AG20443 (cell line): Measurements from ENCODE around the gene GORAB.

ENCODE experiments used
- DNase-seq: peaks from one replicate; pipeline ENCODE4 v3.0.0; 2012; ENCODE audit warnings: low spot score, mixed read lengths

The GORAB gene

DNA sequence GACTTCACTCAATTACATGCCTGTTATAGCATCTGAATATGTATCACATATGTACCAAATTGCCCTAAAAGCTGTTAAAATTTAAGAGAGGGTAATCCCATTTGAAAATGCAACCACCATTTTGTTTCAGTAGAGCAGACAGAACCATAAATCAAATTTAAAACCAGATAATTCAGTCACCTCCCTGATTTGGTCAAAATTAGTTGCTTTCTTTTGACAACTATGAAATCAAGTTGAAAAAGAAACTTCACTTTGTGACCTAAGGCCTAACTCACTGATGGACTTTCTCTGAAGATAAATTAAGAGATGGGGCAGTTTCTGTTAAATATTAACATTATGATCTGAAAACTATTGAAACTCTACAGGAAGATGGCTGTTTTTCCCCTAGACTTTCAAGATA, 6.7 kb downstream of the GORAB start:
- DNase-seq: no peak

DNA sequence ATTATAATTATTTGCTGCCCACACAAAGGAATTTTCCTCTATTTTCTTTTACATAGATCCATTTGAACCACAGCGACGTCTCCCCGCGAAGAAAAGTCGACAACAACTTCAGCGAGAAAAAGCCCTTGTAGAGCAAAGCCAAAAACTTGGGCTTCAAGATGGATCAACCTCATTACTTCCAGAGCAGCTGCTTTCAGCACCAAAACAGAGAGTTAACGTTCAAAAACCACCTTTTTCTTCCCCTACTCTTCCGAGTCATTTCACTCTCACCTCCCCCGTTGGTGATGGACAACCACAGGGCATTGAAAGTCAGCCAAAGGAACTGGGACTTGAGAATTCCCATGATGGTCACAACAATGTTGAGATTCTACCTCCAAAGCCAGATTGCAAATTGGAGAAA, 7.2 kb downstream of the GORAB start:
- DNase-seq: no peak

DNA sequence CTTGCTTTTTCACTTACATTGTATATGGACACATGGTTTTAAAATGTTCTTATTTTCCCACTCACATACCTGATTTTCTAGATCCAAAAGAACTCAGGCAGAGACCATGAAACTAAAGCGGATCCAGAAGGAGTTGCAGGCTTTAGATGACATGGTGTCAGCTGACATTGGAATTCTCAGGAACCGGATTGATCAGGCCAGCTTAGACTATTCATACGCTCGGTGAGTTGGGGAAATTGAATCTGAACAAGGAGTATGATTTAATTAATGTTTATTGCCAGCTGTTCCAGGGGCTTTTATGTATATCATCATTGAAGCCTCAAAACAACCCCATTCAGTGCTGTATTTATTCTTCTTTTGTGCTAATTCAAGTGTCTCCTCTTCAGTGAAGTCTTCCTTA, 12.7 kb downstream of the GORAB start:
- no peak for DNase-seq

DNA sequence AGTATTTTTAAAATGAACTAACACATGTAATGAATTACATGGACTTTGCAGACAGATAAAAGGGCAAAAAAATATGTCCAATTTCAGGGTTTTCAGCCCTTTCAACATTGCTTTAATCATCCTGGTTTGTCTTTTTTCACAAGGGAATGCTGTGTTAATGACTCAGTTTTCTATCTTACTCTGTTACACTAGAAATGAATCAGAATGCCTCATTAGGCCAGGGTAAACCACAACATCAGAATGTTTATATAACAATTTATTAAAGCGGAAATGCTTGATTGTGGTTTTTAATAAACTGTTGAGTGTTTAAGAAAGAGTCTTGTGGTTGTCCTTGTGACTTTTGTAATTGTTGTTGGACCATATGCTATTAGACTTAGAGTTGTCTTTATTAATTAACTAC, 13.5 kb downstream of the GORAB start:
- peak; percentile 72 for DNase-seq

- DNase-seq: no peak
Measured at GRCh38 chr1:170547255-170547654, 15.3 kb downstream of the GORAB start.

DNA sequence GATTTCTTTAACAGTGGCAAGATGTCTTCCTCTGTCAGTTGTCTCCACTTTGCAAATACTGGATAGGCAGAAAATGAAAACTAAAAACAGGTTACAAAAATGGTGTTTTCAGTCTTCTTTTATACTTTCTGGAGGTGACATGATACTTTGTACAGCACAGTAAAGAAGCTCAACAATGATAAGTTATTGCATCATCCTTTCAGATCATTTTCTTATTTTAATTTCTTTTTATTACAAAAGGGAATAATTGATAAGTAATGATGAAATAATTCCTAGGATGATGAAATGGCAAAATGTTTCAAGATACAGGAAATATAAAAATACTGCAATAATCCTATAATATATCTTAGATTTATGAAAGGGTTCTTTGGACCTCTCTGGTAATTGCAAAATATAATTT, 16.5 kb downstream of the GORAB start:
- no peak for DNase-seq

DNA sequence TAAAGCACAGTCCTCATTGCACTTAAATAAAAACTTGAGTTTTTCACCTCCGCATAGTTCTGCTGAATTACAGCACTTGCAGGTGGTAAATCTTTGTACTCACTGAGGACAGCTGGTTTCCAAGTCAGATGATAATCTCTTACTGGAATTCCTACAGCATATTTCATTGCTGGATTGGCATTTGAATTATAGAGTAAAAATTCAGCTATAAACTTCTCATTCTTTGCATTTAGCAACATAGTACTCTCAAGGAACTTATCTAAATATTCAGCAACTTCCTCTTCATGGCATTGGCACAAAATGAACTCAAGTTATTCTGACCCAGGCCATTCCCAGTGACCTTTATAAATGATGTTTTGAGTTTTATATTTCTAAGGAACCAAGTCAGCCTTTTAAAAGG, 23.4 kb downstream of the GORAB start:
- no peak for DNase-seq

DNA sequence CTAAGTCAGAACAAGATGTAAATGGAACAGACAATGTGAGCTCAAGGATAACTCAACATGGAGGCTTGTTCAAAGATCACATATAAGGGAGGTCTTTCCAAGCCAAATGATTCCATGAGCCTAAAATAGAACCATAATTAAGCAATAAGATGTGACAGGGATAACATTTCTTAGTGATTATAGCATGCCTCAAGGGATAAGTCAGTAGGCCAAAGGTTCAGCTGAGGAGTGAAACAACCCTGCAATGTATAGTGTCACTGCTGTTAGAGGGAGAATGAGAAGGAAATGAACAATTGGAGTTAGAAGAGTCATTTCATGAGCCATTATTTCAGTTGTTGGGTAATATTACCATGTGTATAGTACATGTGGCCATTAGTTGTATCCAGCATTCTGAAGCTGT, 25.0 kb downstream of the GORAB start:
- no peak for DNase-seq

DNA sequence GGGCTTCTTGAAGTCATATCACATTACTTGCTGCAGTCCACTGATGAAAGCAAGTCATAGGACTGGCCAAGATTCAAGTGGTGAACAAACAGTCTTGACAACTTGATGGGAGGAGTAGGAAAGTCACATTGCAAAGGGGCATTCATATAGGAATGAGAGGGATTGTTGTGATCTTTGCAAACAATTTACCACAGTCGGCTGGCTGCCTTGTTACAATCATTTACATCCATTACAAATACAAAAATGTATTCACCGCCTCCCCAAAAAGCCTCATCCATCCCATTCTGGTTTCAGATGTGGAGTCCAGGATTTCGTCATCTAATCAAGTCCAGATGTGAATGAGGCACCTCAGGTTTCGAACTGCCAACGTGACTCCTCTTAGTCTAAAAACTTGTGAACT, 26.8 kb downstream of the GORAB start:
- no peak for DNase-seq

DNA sequence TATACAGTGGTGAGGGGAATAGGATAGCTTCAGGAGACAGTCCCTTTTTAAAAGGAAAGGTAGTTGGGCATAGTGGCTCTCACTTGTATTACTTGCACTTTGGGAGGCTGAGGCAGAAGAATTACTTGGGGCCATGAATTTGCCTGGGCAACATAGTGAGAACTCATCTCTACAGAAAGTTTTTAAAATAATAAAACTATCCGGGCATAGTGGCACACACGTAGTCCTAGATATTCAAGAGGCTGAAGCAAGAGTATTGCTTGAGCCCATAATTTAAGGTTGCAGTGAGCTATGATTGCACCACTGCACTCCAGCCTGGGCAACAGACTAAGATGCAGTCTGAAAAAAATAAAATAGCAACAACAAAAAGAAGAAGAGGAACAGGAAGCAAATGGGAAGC, 27.2 kb downstream of the GORAB start:
- no peak for DNase-seq

- no peak for DNase-seq
Measured at GRCh38 chr1:170560681-170561285, 28.8 kb downstream of the GORAB start.

DNA sequence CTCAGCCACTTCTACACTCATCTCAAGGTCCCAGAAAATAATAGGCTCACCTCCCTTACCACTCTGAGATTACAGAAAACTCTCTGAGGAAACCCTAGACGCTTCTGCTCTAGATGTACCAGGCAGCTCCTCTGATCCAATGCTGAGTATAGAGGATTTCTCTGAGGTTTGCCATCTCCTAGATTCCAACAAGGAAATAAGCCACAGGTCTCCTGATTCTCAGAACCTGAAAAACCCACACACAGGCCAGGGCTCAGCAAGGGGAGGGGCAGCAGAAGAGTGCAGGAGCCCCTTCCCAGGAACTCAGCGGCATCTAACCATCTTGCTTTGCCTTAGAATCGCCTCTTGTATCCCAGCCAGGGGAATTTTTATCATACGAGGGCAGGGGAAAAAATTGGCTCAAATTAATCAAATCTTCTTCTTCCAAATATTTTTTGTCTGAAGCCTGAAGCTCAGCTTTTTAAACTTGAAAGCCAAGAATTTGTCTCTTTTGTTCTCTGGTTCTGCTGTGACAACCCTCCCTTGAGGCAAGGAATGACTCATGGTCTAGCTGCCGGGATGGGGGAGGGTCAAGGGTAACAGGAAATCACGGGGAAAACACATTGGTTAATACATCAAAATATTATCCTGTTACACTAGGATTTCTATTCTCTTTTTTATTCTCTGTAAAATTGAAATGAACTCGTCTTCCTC, 30.8 kb downstream of the GORAB start:
- DNase-seq: peak; percentile 83

GRCh38 chr1:170567214-170567613, 35.2 kb downstream of the GORAB start:
- DNase-seq: no peak

DNA sequence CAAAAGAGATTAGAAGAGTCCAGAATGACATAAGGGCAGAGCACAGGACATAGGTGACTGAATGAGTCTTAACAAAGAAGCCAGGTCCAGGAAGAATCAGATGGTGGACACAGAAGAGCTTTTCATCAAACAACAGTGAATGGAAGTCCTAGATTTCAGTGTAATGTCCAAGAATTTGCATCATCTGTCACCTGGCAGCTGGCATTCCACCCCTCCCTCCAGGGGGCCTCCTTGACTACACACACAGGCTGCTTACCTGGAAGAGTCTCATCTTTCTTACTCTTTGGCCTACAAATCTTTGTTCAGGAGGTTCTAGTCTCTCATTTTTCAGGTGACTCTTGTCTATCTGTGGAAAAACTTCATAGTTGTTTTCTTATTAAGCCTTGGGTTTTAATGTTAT, 36.2 kb downstream of the GORAB start:
- DNase-seq: no peak

GRCh38 chr1:170576980-170577379, 45.0 kb downstream of the GORAB start:
- no peak for DNase-seq

GRCh38 chr1:170578359-170578758, 46.4 kb downstream of the GORAB start:
- no peak for DNase-seq

- DNase-seq: no peak
Measured at GRCh38 chr1:170580636-170581440, 48.9 kb downstream of the GORAB start.

- no peak for DNase-seq
Measured at GRCh38 chr1:170583186-170583585, 51.2 kb downstream of the GORAB start.

DNA sequence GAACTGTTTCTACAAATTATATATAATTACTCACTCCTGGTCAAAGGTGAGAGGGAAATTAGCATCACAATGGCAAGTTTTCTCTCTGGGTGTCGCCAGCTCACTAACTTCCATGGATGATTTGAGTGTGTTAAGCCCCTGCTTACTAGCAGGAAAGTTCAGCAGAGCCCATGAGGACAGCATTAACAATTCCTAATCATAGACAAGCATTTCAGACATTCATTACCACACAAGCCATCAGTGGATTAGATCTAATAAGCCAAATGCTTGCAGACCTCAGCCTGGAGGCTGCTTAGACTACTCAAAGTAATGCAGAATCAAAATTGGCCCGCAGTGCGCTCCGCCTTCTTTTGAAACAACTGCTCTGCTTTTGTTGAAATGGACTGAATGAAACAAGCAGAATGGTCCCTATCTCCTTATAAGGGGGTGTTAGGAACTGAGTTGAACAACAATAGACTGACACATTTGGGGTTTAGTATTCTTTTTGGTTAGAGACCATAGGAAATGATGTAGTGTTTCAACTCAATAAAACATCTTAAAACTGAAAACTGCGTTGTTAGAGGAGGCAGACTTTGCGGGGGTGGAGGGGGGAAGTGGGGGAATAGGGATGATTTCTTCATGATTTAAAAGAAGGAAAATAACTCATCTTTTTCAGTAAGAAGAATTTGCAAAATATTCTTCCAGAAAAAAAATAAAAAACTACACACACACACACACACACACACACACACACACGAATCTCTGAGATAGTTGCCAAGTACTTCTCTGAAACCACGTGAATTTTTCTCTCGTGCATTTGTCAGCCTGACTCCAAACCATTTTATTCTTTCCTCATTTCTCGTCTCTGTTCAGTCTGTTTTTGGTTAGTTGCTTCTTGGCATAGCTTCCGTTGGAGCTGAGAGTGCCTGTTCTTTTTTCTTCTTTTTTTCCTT, 54.6 kb downstream of the GORAB start:
- peak; percentile 59 for DNase-seq

GRCh38 chr1:170587253-170587593, 55.3 kb downstream of the GORAB start:
- no peak for DNase-seq

- no peak for DNase-seq
Measured at GRCh38 chr1:170590921-170591705, 59.1 kb downstream of the GORAB start.
